GM19240 (cell line): Measurements from ENCODE around the gene THSD4.

Source experiments
- DNase-seq: peaks from one replicate; pipeline ENCODE4 v3.0.0; 2011; ENCODE audit warnings: low spot score; ENCODE audit not compliant: insufficient read length

Gene THSD4

GRCh38 chr15:71777216-71777943 lies 662.1 kb downstream of the THSD4 start:
- DNase-seq: no peak

DNA sequence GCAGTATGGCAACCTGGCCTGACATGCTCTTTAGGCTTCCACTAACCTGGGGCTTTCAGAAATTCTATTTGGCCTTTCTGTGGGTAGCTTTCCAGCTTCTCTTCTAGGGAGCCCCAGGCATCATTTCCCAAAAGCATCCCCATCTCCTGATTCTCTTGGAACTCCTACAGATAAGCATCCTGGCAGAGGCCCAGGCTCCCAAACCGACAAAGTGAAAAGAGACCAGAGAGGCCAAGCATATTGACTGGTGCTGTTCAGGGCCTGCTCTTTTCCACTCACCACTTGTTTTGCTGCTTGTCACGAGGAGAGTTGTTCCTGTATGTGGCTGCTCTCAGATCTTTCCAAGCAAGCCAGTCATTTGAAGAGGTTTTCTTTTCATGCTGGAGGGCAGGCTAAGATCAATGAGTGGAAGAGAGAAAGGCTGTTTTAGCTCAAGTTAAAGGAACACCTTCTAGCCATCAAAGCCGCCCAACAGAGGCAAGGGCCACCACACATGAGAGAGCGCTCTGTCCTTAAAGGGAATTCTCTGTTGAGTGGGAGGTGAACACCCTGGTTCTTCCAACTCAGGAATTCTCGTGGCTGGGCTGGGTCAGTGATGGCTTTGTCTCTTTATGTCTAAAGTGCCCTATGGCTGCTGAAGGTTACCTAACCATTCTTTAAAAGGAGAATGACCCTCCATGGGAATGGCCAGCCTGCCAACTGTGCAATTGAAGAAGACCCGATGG lies 664.0 kb downstream of the THSD4 start:
- DNase-seq: no peak

GRCh38 chr15:71780115-71780976 lies 665.1 kb downstream of the THSD4 start:
- DNase-seq: peak; percentile 60

DNA sequence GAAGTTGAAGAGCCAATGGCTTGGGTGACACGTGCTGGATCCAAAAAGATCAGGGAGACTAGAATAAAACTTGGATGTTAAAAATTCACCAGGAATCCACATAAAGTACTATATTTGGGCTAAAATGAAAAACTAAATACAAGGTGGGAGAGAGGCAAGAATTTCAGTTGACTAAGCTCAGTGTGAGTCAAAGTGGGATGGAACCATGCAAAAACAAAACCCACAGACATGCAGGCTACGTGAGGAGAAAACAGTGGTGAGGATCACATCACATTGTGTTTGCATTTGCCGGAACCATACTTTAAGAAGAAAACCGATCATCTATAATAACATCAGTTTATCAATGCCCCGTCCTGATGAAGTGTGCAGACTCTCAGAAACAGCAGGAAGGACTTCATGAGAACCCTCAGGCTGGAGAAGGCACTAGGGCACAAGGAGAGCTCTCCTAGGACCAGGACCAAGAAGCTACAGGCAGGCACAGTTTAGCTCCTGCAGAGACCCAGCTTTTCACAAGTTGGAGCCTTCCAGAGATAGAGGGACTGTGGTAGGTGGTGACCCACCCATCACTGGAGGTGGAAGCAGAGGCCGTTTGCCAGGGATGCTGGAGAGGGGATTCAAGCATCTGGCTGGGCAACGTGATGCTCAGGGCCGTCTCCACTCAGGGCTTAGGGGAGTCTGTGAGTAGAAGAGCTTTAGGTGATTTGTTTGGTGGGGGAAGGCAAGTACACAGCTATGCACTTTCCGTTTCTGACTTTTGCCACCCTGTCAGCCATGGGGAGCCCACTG lies 666.1 kb downstream of the THSD4 start:
- DNase-seq: no peak

- DNase-seq: no peak
These were observed 666.6 kb downstream of the THSD4 start for GRCh38 chr15:71781965-71782265.

DNA sequence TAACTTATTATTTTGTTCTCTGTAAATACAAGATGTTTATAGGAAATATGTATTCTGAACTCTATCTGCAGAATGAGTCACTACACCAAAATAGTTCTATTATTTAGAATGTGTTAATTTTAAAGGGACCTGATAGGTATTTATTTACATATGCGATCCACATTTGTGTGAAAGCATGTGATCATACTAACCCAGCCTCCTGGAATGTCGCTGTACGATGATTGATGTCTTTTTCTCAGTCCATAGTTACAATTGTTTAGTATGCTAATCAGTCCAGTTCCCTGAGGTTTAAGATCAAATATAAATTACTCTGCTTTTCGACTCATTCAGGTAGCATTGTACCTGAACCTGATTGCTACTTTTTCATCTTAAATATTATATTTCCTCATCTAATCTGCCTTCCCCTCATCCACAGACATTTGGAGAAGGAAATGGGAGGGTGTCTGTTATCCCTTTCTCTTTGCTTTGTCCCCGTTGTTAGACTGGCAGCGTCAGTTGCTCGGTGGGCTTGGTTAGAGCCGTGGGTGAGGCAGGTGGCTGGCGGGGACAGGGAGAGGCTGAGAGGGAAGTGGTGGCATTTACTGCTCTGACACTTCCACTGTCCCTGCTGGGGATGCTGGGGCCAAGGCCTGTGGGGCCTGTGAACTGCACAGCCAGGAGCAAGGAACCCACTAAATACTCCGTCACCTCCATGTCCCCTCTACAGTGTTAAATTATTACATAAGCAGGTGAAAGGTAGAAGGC lies 667.3 kb downstream of the THSD4 start:
- no peak for DNase-seq

GRCh38 chr15:71784719-71785118 lies 669.4 kb downstream of the THSD4 start:
- DNase-seq: no peak

- no peak for DNase-seq
These were observed 670.7 kb downstream of the THSD4 start for GRCh38 chr15:71785996-71786395.

GRCh38 chr15:71786673-71787072 lies 671.4 kb downstream of the THSD4 start:
- DNase-seq: no peak

DNA sequence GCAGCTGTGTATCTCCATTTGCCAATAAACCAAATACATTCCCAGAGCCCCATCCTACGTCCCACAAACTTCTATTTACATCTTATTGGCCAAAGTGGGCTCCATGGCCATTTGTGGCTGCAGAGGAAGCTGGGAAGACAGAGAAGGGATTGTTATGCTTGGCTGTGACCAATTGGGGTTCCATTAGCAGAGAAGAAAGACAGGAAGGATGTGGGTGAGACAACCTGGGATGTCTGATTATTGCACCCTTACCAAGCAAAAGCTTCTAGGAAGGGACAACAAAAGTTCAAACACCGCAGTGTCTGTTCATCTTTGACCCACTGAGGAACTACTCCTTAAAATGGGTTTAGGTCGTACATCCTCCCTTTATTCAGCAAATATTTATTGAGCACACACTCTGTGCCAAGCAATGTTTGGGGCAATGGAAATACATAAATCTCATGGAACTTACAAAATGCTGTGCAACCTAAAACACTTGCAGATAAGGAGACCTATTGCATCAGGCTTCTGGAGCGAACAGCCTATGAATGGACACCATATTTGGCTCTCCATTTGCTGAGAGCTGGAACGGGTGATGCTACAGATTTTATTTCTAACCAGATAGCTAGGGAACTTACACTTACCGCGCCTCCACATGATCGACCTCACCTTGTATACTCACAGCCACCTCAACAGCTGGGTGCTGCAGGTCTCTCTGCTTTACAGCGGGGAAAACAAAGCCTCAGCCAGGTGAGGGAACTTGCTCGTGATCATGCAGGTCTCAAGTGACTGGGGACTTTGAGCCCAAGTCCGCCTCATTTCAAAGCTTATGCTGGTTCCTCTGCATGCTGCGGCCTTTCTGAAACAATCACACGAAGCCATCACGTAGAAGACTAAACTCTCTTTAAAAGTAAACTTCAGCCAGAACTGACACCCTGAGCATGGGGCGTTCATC lies 673.6 kb downstream of the THSD4 start:
- DNase-seq: no peak

- no peak for DNase-seq
These were observed 674.3 kb downstream of the THSD4 start for GRCh38 chr15:71789616-71790015.

- no peak for DNase-seq
These were observed 674.8 kb downstream of the THSD4 start for GRCh38 chr15:71790081-71790480.

- DNase-seq: no peak
These were observed 676.7 kb downstream of the THSD4 start for GRCh38 chr15:71791975-71792374.

DNA sequence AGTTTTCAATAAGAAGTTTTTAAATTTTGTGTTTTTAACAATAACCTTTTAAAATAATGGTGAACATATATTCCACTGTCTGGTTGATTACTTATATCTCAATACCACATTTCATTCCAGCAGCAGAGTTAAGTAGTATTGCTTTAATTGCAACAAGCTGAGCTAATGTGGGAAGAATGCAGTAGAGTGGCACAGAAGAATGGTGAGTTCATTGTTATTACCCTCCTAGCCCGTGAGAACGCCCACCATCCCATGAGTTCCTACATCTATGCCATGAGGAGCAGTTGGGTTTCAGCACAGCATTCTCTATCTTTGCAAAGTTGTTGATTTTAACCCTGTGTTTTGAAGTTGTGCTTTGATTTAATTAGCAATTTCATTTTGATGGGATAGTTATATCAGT lies 677.2 kb downstream of the THSD4 start:
- no peak for DNase-seq

- DNase-seq: no peak
These were observed 683.4 kb downstream of the THSD4 start for GRCh38 chr15:71798641-71799040.

DNA sequence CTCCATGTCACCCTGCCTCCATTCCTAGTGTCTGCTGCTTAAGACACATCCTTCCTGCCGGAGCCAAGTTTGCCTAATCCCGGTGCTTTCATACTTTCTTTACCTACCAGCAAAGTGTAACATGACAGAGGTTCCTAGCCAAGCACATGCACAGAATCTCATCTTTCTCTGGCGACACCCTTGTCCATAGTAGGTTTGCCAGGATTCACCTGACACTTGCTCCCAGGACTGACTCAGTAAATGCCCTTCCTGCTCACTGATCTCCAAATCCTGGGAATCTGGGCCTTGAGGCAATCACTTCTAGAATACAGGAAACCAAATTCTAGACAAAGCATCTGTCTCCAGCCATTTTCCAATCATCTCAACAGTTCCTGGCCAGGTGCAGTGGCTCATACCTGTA lies 684.9 kb downstream of the THSD4 start:
- DNase-seq: no peak

DNA sequence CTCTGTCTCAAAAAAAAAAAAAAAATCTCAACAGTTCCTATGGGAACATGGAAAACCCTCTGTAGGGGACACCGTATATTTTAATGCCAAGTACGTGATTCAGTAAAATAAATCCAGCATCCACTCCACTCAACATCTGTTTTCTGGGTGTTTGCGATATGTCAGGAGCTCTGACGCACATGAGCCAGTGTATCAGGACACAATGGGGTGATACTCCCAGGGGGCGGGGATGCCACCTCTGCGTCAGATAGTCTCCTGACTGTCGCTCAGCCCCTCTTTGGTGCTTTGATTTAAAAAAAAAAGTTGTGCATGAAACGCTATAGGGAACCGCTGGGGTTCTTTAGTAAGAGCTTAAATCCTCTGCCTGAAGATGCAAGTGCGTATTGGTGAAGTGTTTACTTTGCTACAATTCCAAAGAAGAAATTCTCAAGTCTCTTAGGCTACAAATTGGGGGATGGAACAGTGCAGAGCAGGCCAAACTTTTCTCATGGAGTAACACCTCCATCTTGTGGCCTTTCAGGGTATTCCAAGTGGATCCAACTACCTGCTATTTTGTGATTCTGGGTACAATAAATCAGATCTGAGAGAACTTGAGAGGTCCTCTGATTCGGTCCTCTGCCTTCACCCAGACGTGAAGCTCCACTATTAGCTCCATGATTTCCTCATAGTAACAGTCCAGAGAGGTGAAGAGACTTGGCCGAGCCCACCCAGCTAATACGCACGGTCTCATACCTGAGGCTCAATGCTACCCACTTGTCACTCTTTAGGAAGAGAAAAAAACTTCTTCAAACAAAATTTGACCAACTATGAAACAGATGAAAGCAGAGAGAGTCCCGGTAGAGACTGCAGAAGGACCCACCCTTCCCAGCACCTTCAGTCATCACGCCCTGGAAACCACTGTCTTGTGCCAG lies 685.8 kb downstream of the THSD4 start:
- DNase-seq: peak; percentile 38

GRCh38 chr15:71801935-71802655 lies 686.8 kb downstream of the THSD4 start:
- DNase-seq: no peak
